ENCODE results near the gene PPP4R1.
"Not testable (repeated sequence)": the region's sequence is repeated elsewhere in the genome, so short reads cannot be mapped to it uniquely, and the experiment has no call there.

PPP4R1 gene

GRCh38 chr18:9630444-9630843, 16.1 kb upstream of the PPP4R1 start:
- no peak for FAIRE-seq
- no peak for DNase-seq (ENCODE audit: extremely low spot score, insufficient read length, low read depth)

- DNase-seq (ENCODE audit: extremely low spot score, insufficient read length, low read depth) (no peak), FAIRE-seq (no peak)
Observed at GRCh38 chr18:9629709-9630108, 15.3 kb upstream of the PPP4R1 start.

- DNase-seq (ENCODE audit: extremely low spot score, insufficient read length, low read depth) (no peak), FAIRE-seq (no peak)
Observed at GRCh38 chr18:9628984-9629383, 14.6 kb upstream of the PPP4R1 start.

GRCh38 chr18:9627642-9628041, 13.3 kb upstream of the PPP4R1 start:
- no peak for DNase-seq (ENCODE audit: extremely low spot score, insufficient read length, low read depth)
- FAIRE-seq = no peak

- no peak for FAIRE-seq
- no peak for DNase-seq (ENCODE audit: extremely low spot score, insufficient read length, low read depth)
Observed at GRCh38 chr18:9619990-9620389, 5.6 kb upstream of the PPP4R1 start.

- FAIRE-seq = no peak
- DNase-seq (ENCODE audit: extremely low spot score, insufficient read length, low read depth) = no peak
Observed at GRCh38 chr18:9619545-9619944, 5.2 kb upstream of the PPP4R1 start.

- FAIRE-seq (no peak), DNase-seq (ENCODE audit: extremely low spot score, insufficient read length, low read depth) (no peak)
Observed at GRCh38 chr18:9619056-9619455, 4.7 kb upstream of the PPP4R1 start.

- FAIRE-seq (no peak), DNase-seq (ENCODE audit: extremely low spot score, insufficient read length, low read depth) (no peak)
Observed at GRCh38 chr18:9617006-9617542, 2.7 kb upstream of the PPP4R1 start.

GRCh38 chr18:9616049-9616448, 1.7 kb upstream of the PPP4R1 start:
- DNase-seq (ENCODE audit: extremely low spot score, insufficient read length, low read depth) (no peak), FAIRE-seq (no peak)

- DNase-seq (ENCODE audit: extremely low spot score, insufficient read length, low read depth) (no peak), FAIRE-seq (no peak)
Observed at GRCh38 chr18:9615280-9615797, 980 bp upstream of the PPP4R1 start.

GRCh38 chr18:9613550-9614400, 584 bp downstream of the PPP4R1 start:
- DNase-seq (ENCODE audit: extremely low spot score, insufficient read length, low read depth) = peak; percentile 15

GRCh38 chr18:9612977-9613376, 1.4 kb downstream of the PPP4R1 start:
- no peak for FAIRE-seq
- no peak for DNase-seq (ENCODE audit: extremely low spot score, insufficient read length, low read depth)

More at GRCh38 chr18:9613550-9614400, 584 bp downstream of the PPP4R1 start:
- no peak for FAIRE-seq

GRCh38 chr18:9612215-9612830, 2.0 kb downstream of the PPP4R1 start:
- DNase-seq (ENCODE audit: extremely low spot score, insufficient read length, low read depth) (peak; percentile 11), FAIRE-seq (peak; percentile 65)

- no peak for FAIRE-seq
- DNase-seq (ENCODE audit: extremely low spot score, insufficient read length, low read depth) = no peak
Observed at GRCh38 chr18:9609190-9609589, 5.2 kb downstream of the PPP4R1 start.

GRCh38 chr18:9608728-9609127, 5.6 kb downstream of the PPP4R1 start:
- FAIRE-seq (no peak), DNase-seq (ENCODE audit: extremely low spot score, insufficient read length, low read depth) (no peak)

GRCh38 chr18:9608298-9608697, 6.1 kb downstream of the PPP4R1 start:
- FAIRE-seq (no peak), DNase-seq (ENCODE audit: extremely low spot score, insufficient read length, low read depth) (no peak)

- not testable (repeated sequence) for DNase-seq (ENCODE audit: extremely low spot score, insufficient read length, low read depth); FAIRE-seq
Observed at GRCh38 chr18:9607111-9607510, 7.2 kb downstream of the PPP4R1 start.

- no peak for DNase-seq (ENCODE audit: extremely low spot score, insufficient read length, low read depth)
- no peak for FAIRE-seq
Observed at GRCh38 chr18:9606039-9606438, 8.3 kb downstream of the PPP4R1 start.

- DNase-seq (ENCODE audit: extremely low spot score, insufficient read length, low read depth) (no peak), FAIRE-seq (no peak)
Observed at GRCh38 chr18:9604348-9604747, 10.0 kb downstream of the PPP4R1 start.

GRCh38 chr18:9599328-9599727, 15.0 kb downstream of the PPP4R1 start:
- FAIRE-seq = no peak

GRCh38 chr18:9597609-9598008, 16.8 kb downstream of the PPP4R1 start:
- no peak for FAIRE-seq
- DNase-seq (ENCODE audit: extremely low spot score, insufficient read length, low read depth) = no peak

More at GRCh38 chr18:9599328-9599727, 15.0 kb downstream of the PPP4R1 start:
- no peak for DNase-seq (ENCODE audit: extremely low spot score, insufficient read length, low read depth)

Measured in GM18507 (cell line).